Stimulated activated naive B cell treated with anti-CD40 and anti-IgM and Interleukin-4, amounts not matched to agents 10 μg/mL and 1 μg/mL and 100 μg/mL, for 72 hours (primary cell): Measurements from ENCODE around the gene E2F3.

Source experiments
- ATAC-seq, 2 donors: fragments of 150-1000 bp; cut with Tn5 transposase; replicated peaks; 2 replicates each; pipeline ENCODE4 v1.10.0; 2021; ENCODE audit warnings: moderate library complexity in 1 of 2
- DNase-seq: peaks from one replicate; pipeline ENCODE4 v3.0.0; 2021
- H3K27ac Mint-ChIP-seq: one replicate; pipeline ENCODE4 v1.8.0; 2022; ENCODE audit warnings: mild to moderate bottlenecking, mixed read lengths
- H3K27me3 Mint-ChIP-seq, 2 donors: one replicate each; pipeline ENCODE4 v1.8.0; 2022; ENCODE audit warnings: mixed read lengths in 2 of 2
- H3K36me3 Mint-ChIP-seq, 2 donors: one replicate each; pipeline ENCODE4 v1.8.0; 2022; ENCODE audit warnings: mixed read lengths in 2 of 2, mild to moderate bottlenecking in 1 of 2
- H3K4me1 Mint-ChIP-seq, 2 donors: one replicate each; pipeline ENCODE4 v1.8.0; 2022; ENCODE audit warnings: mixed read lengths in 2 of 2, mild to moderate bottlenecking in 1 of 2
- H3K4me3 Mint-ChIP-seq, 2 donors: one replicate each; pipeline ENCODE4 v1.8.0; 2022; ENCODE audit warnings: mild to moderate bottlenecking in 2 of 2, mixed read lengths in 2 of 2, moderate library complexity in 1 of 2
- H3K9me3 Mint-ChIP-seq, 2 donors: one replicate each; pipeline ENCODE4 v1.8.0; 2022; ENCODE audit warnings: mixed read lengths in 2 of 2, mild to moderate bottlenecking in 1 of 2

E2F3 gene

DNA sequence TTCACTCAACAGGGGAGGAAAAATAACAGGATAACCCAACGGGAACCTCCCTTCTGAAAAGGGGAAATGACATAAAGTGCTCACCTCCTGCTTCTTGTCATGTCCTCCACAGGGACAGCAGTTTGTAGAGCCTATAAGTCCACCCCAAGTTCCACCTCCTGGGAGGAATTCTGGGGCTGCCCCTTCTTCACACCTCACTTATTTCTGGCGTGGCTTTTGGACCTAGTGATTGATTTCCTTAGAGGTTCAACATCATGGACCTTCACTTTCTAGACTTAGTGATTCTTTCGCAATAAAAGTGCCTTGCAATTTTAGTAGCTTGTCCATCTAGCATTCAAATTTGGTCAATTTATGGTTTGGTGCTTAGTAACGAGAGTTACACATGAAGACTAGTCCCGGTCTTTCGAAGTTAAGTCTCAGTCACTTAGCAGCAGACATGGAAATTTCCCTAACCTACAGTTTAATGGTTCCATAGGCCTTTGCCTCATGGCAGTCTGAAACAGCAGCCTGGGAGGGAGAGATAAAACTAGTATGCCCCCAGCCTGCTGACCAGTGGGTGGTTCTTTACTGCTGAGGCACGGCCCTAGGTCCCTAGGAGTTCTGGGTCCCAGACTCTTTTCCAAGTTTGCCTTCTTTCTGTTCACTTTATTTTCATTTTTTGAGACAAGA is 73.3 kb downstream of the E2F3 start:
- no peak overlapping the region for H3K27ac Mint-ChIP-seq
- H3K36me3 Mint-ChIP-seq, result peaks cover 10 to 16% of the 10 kb centered on the region in 2 donors
- no peak for DNase-seq
- no peak overlapping the region for H3K4me3 Mint-ChIP-seq
- no peaks in the 10 kb centered on the region for H3K9me3 Mint-ChIP-seq
- no peak for ATAC-seq
- peaks cover 11 to 19% of the 10 kb centered on the region in 2 donors for H3K4me1 Mint-ChIP-seq
- H3K27me3 Mint-ChIP-seq, result no peaks in the 10 kb centered on the region

DNA sequence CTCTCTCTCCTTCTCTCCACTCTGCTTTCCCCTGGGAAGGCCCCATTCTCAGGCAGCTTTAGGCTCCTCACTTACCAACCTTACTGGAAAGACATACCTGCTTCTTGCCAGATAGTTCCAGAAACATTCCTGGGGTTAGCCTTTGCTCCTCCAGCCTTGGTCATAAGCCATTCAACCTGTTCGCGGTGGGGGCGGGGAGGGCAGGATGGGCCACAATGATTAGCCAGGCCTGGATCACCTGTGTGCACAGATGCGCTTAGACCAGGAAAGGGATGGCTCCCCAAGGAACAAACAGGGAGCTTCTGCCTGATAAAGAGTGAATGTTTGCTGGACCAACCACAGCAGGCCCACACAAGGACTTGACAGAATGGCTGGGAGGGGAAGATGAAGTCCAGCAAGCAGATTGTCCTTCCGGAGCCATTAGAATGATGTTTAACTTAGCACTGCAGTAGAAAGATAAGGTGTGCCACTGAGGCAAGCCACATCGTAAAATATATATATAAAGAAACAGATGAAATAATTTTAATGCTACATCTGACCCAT is 74.9 kb downstream of the E2F3 start:
- Mint-ChIP-seq H3K27me3 (no peaks in the 10 kb centered on the region), H3K4me3 (no peak overlapping the region), H3K9me3 (no peaks in the 10 kb centered on the region), H3K27ac (peak overlapping the region; percentile 67), H3K36me3 (peaks cover 14 to 27% of the 10 kb centered on the region in 2 donors), H3K4me1 (peaks cover 11 to 22% of the 10 kb centered on the region in 2 donors)
- ATAC-seq (no peak), DNase-seq (no peak)

DNA sequence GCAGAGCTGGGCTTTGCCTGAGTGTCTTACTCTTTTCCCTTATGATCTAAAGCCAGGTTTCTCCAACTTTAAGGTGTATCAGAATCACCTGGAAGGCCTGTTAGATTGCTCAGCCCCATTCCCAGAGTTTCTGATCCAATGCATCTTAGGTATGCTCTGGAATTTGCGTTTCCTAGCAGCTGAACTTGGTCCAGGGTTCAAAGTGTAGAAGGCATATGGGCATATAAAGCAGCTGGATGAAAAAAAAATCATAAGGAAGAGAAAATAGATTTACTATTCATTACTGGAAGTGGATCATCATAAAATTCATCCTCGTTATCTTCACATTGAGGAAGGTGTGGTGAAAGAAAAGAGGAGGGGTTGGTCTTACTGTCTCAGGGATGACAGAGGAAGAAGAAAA is 75.8 kb downstream of the E2F3 start:
- H3K36me3 Mint-ChIP-seq, result peaks cover 18 to 33% of the 10 kb centered on the region in 2 donors
- no peak overlapping the region for H3K4me3 Mint-ChIP-seq
- peaks cover 11 to 22% of the 10 kb centered on the region in 2 donors for H3K4me1 Mint-ChIP-seq

DNA sequence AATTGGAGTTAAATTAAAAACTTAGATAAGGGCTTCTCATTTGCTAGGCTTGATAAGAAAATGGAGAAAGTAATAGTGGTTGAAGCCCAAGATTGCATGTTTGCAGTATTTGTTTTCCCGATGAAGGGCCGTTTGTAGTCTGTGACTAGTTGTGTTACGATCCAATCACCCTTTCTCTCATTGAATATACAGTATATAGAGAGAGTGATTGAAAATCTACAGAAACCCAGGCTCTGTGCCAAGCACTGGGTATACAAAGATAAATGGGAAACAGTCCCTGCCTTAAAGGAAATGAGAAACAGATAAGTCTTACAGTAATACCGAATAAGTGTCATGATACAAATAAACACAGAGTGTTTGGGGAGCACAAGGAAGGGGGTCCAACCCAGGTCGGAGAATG is 77.4 kb downstream of the E2F3 start:
- no peak overlapping the region for H3K4me3 Mint-ChIP-seq
- H3K4me1 Mint-ChIP-seq, result peaks cover 6 to 17% of the 10 kb centered on the region in 2 donors
- H3K27me3 Mint-ChIP-seq, result no peaks in the 10 kb centered on the region
- no peak overlapping the region for H3K27ac Mint-ChIP-seq
- ATAC-seq (no peak), DNase-seq (no peak)
- no peaks in the 10 kb centered on the region for H3K9me3 Mint-ChIP-seq
- peaks cover 27 to 43% of the 10 kb centered on the region in 2 donors for H3K36me3 Mint-ChIP-seq

More for the DNA sequence above, 75.8 kb downstream of the E2F3 start:
- ATAC-seq (no peak), DNase-seq (no peak)
- Mint-ChIP-seq H3K9me3 (no peaks in the 10 kb centered on the region), H3K27ac (no peak overlapping the region), H3K27me3 (no peaks in the 10 kb centered on the region)

DNA sequence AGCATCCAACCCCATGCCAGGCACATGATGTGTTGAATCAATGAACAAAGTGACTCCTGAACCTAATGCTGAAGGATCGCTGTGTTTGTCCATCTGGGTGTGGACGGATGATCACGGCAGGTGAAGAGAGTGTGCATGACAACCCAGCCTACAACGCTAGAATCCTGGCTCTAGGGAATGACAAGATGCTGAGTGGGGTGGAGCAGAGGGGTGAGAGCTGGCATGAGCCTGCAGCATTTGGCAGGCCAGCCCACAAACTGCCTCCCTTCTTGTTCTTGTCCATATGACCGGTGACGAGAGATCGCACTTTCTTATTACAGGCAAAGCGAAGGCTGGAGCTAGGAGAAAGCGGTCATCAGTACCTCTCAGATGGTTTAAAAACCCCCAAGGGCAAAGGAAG is 77.8 kb downstream of the E2F3 start:
- no peak for ATAC-seq
- H3K27me3 Mint-ChIP-seq, result no peaks in the 10 kb centered on the region
- H3K36me3 Mint-ChIP-seq, result peaks cover 25 to 43% of the 10 kb centered on the region in 2 donors
- H3K9me3 Mint-ChIP-seq, result no peaks in the 10 kb centered on the region
- H3K4me3 Mint-ChIP-seq, result no peak overlapping the region
- H3K4me1 Mint-ChIP-seq, result peaks cover 3 to 12% of the 10 kb centered on the region in 2 donors
- no peak overlapping the region for H3K27ac Mint-ChIP-seq
- DNase-seq, result no peak

DNA sequence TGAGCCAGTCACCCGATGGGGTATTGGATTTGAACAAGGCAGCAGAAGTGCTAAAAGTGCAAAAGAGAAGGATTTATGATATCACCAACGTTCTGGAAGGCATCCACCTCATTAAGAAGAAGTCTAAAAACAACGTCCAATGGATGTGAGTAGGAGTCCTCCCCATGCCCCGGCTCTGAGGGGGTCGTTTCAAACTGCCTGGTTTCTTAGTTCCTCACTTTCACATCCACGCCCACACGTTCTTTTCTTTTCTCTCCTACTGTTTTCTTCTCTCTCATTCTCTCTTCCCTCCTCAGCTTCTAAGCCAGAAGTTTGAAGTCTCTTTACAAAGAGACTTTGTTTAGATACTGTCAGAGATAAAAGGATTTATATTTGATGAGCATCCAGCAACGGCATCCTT is 79.6 kb downstream of the E2F3 start:
- Mint-ChIP-seq H3K36me3 (peaks cover 28 to 46% of the 10 kb centered on the region in 2 donors), H3K27me3 (no peaks in the 10 kb centered on the region), H3K27ac (no peak overlapping the region), H3K9me3 (no peaks in the 10 kb centered on the region), H3K4me3 (no peak overlapping the region), H3K4me1 (peaks cover 0 to 7% of the 10 kb centered on the region in 2 donors)
- DNase-seq (no peak), ATAC-seq (no peak)

DNA sequence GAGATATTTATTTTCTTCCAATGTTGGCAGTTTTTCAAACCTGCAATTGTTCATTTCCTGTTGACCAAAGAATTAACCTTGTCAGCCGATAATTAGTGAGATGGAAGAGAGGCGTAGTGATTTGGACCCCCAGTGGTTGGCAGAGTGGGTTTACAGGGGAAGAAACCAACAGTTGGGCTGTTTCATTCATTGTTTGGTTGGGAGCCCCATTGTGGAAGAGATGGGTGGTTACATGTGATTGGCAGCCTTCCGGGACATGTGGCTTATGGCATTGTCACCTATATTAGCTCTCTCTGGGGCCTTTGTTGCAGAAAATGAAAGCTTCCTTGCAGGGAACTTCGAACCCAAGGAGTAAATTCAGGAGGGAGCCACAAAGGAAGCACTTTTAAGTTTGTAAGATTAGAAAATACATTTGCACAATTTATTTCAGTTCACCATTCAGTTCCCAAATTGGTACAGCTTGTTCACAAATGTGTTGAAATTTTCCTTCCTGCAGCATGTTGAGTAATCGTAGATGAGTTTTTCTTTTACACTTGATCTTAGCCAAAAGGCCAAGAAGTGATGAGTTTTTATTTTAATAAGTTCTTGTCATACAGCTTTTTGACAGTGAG is 82.3 kb downstream of the E2F3 start:
- Mint-ChIP-seq H3K36me3 (peaks cover 49 to 67% of the 10 kb centered on the region in 2 donors), H3K9me3 (no peaks in the 10 kb centered on the region), H3K4me1 (peaks cover 0 to 7% of the 10 kb centered on the region in 2 donors), H3K27me3 (no peaks in the 10 kb centered on the region), H3K27ac (no peak overlapping the region), H3K4me3 (no peak overlapping the region)
- DNase-seq (no peak), ATAC-seq (no peak)

DNA sequence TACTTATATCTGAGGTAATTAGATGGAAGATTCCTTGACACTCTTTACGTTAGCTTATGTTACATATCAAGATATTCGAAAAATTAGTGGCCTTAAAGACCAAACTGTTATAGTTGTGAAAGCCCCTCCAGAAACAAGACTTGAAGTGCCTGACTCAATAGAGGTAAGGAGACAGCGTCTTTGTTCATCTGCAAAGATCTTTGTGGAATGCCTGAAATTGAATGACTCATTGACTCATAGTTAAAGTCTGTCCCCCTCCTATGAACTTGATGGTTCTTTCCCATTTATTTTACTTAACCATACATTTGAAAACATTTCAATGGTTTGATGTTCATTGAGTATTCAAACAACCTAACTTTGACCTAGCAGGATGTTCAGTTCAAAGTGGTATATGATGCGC is 85.0 kb downstream of the E2F3 start:
- Mint-ChIP-seq H3K27ac (no peak overlapping the region), H3K4me1 (no peaks in the 10 kb centered on the region), H3K4me3 (no peak overlapping the region), H3K9me3 (no peaks in the 10 kb centered on the region), H3K36me3 (peaks cover 58 to 70% of the 10 kb centered on the region in 2 donors), H3K27me3 (no peaks in the 10 kb centered on the region)
- DNase-seq (no peak), ATAC-seq (no peak)

DNA sequence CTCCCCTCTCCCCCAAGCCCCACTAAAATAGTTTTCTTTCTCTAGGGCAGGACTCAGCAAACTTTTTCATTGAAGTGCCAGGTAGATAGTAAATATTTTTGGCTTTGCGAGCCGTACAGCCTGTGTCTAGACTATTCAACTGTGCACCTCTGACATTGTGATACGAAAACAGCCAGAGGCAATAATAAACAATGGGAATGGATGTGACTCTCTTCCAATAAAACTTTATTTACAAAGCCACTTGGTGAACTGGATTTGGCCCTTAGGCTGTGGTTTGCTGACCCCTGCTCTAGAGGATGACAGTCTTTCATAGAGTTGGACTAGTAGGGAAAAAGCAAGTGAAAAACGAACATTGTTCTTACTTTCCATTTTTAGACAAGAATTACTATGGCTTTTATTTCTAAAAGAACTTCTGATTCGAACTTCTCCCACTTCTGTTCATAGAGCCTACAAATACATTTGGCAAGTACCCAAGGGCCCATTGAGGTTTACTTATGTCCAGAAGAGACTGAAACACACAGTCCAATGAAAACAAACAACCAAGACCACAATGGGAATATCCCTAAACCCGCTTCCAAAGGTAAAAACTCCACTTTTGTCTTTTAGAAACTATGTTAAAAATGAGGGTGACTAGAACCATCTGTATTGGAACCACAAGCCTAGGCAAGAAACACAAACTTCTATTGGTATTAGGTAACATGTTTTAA is 86.1 kb downstream of the E2F3 start:
- H3K4me3 Mint-ChIP-seq, result no peak overlapping the region
- no peaks in the 10 kb centered on the region for H3K4me1 Mint-ChIP-seq
- ATAC-seq (no peak), DNase-seq (no peak)
- H3K9me3 Mint-ChIP-seq, result no peaks in the 10 kb centered on the region
- no peaks in the 10 kb centered on the region for H3K27me3 Mint-ChIP-seq
- no peak overlapping the region for H3K27ac Mint-ChIP-seq
- H3K36me3 Mint-ChIP-seq, result peaks cover 53 to 68% of the 10 kb centered on the region in 2 donors

DNA sequence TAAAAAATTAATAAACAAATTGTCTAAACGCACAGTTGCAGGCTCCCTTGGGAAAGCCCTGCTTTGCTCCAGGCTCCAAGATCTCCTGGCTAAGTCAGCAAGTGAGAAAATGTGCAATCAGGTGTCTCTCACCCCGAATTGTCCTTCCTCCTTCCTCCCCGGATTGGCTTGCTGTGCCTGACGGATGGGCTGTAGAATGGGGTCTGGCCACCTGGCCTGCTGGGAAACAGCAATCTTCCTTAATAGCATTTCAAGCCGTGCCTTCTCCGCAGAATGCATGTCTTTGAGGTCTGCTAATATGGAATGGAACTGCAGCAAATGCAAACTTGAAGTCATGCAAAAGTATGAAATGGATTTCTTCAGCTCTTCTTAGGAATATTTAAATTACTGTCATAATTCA is 88.9 kb downstream of the E2F3 start:
- H3K4me3 Mint-ChIP-seq, result no peak overlapping the region
- peaks cover 45 to 58% of the 10 kb centered on the region in 2 donors for H3K36me3 Mint-ChIP-seq
- no peak overlapping the region for H3K27ac Mint-ChIP-seq
- ATAC-seq, result no peak
- no peaks in the 10 kb centered on the region for H3K27me3 Mint-ChIP-seq
- no peaks in the 10 kb centered on the region for H3K9me3 Mint-ChIP-seq
- DNase-seq, result no peak
- no peaks in the 10 kb centered on the region for H3K4me1 Mint-ChIP-seq

DNA sequence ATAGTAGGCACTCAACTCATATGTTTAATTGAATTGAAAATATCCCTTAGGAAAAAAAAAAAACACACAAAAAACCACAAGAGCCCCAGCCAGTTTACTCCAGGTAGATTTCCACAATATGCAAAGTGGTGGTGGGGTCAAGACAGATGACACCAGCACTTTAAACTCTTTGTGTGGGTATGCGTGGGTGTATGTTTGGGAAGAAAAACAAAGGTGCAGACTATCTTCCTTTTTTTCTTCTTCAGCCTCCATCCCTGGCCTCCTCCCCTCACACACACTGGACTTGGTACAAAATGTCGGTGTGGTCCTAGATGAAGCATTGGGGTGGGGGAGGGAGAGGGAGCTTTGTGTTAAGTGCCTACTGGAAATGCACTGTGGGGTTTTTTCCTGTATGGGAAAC is 90.4 kb downstream of the E2F3 start:
- Mint-ChIP-seq H3K4me3 (no peak overlapping the region), H3K36me3 (peaks cover 36 to 50% of the 10 kb centered on the region in 2 donors)
- no peak for ATAC-seq

DNA sequence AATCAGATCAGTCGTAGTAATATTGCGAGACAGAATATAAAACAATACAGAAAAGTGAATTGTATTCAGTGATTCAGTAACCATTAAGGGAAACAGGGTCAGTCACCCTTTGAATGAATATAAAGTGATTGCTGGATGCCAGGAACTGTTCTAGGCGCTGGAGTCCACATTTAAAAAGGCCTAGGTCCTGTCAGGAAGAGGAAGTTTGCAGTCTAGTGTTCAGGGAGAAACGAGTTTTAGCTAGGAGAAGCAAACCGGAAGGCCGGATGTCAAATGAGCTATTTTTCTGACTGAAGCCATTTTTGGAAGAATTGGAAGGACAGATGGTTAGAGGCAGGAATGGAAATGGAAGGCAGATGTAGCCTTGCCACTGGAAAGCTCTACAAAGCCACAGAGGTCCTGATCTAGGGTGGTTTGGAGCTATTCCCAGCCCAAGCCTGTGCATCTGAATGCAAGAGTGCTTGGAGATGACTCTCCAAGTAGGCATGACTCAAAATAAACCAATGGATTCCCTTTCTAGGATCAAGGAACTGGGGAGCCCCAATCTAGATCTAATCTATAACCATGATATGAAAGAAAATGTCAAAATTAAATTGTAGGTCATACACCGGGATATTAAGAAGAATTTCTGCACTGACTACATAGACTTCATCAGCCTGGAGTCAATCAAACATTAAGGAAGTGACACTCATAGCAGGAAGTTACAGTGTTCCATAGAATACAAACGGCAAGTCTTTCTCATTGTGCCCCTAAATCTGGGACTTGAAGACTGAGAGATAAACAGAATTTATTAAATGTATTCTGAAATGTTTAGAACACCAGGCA is 95.7 kb downstream of the E2F3 start:
- no peak for DNase-seq
- no peak for ATAC-seq
- Mint-ChIP-seq H3K27ac (no peak overlapping the region), H3K4me1 (peaks cover 0 to 2% of the 10 kb centered on the region in 2 donors), H3K27me3 (no peaks in the 10 kb centered on the region), H3K9me3 (no peaks in the 10 kb centered on the region), H3K36me3 (peaks cover 3 to 5% of the 10 kb centered on the region in 2 donors), H3K4me3 (no peak overlapping the region)

More for the DNA sequence above, 90.4 kb downstream of the E2F3 start:
- Mint-ChIP-seq H3K4me1 (no peaks in the 10 kb centered on the region), H3K27ac (no peak overlapping the region), H3K27me3 (no peaks in the 10 kb centered on the region), H3K9me3 (no peaks in the 10 kb centered on the region)
- no peak for DNase-seq

DNA sequence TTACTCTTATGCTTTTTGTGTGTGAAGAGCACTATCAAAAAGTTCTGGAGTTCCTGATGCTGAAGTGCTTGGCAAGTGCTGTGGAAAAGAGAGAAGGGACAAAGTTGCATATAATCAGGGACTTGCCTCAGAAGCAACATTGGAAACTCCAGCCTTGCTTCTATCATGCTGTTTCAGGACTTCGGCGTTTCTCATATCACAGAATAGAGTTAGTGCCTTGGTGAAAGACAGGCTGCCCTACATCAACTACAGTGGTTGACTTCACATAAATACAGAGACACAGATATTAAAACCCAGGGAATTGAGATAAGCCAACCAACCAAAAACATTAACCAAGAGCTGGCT is 96.3 kb downstream of the E2F3 start:
- no peaks in the 10 kb centered on the region for H3K9me3 Mint-ChIP-seq
- ATAC-seq (no peak), DNase-seq (no peak)
- no peaks in the 10 kb centered on the region for H3K27me3 Mint-ChIP-seq
- no peak overlapping the region for H3K27ac Mint-ChIP-seq
- peaks cover 0 to 2% of the 10 kb centered on the region in 2 donors for H3K4me1 Mint-ChIP-seq
- H3K36me3 Mint-ChIP-seq, result peaks cover 3 to 4% of the 10 kb centered on the region in 2 donors
- no peak overlapping the region for H3K4me3 Mint-ChIP-seq

DNA sequence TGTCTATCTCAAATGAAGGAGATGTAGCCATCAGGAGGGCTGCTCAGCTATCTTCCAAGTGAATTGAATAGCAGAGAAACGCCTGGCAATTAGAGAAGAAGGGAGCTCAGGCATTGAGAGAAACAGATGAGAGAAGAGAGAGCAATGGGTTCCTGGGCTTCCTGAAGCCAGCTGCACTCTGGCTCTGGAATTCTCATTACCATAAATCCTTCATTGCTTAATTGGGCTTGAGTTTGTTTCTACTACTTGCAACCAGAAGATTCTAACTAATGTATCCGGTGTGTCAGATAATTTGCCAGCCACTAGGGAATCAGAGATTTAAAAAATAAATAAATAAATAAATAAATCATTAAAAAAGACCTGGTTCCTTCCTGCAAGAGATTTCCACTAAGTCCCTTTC is 107.5 kb downstream of the E2F3 start:
- Mint-ChIP-seq H3K4me3 (no peak overlapping the region), H3K4me1 (no peaks in the 10 kb centered on the region), H3K27ac (no peak overlapping the region), H3K9me3 (no peaks in the 10 kb centered on the region), H3K27me3 (peaks cover 0 to 8% of the 10 kb centered on the region in 2 donors), H3K36me3 (no peaks in the 10 kb centered on the region)
- no peak for DNase-seq
- ATAC-seq, result no peak
